ENCODE measurements around the gene C8A. TPM values are rescaled to one million over a fixed set of nuclear protein-coding genes. Genes with fewer than 3 reads are reported as not detected.

C8A gene
- total RNA-seq, 1 donor from 2014 or later = not detected

GRCh38 chr1:56827711-56828110 is 26.9 kb upstream of the C8A start:
- Mint-ChIP-seq H3K36me3 (ENCODE audit: low read depth) (no peaks in the 10 kb centered on the region), H3K4me3 (no peak overlapping the region), H3K27me3 (no peaks in the 10 kb centered on the region), H3K4me1 (no peaks in the 10 kb centered on the region), H3K27ac (no peak overlapping the region), H3K9me3 (no peaks in the 10 kb centered on the region)
- intact Hi-C loops (cut with micrococcal nuclease) = no loop called here
- DNase-seq = no peak

GRCh38 chr1:56830052-56830451 is 24.5 kb upstream of the C8A start:
- no peaks in the 10 kb centered on the region for H3K4me1 Mint-ChIP-seq
- H3K36me3 Mint-ChIP-seq (ENCODE audit: low read depth) = no peaks in the 10 kb centered on the region

GRCh38 chr1:56831871-56832693 is 22.5 kb upstream of the C8A start:
- no peaks in the 10 kb centered on the region for H3K9me3 Mint-ChIP-seq
- no peak overlapping the region for H3K4me3 Mint-ChIP-seq
- no peaks in the 10 kb centered on the region for H3K4me1 Mint-ChIP-seq
- no peak overlapping the region for H3K27ac Mint-ChIP-seq
- intact Hi-C loops (cut with micrococcal nuclease) = loop anchor here (10.0 kb wide), 1 partner anchor 1213 kb away; no protein-coding TSS in a partner anchor
- H3K36me3 Mint-ChIP-seq (ENCODE audit: low read depth) = no peaks in the 10 kb centered on the region
- peak; percentile 89 for DNase-seq
- H3K27me3 Mint-ChIP-seq = no peaks in the 10 kb centered on the region

More at GRCh38 chr1:56830052-56830451, 24.5 kb upstream of the C8A start:
- Mint-ChIP-seq H3K4me3 (no peak overlapping the region), H3K27ac (no peak overlapping the region), H3K9me3 (no peaks in the 10 kb centered on the region), H3K27me3 (no peaks in the 10 kb centered on the region)
- intact Hi-C loops (cut with micrococcal nuclease) = loop anchor here (10.0 kb wide), 1 partner anchor 1215 kb away; no protein-coding TSS in a partner anchor
- no peak for DNase-seq

- Mint-ChIP-seq H3K27me3 (no peaks in the 10 kb centered on the region), H3K4me3 (no peak overlapping the region), H3K36me3 (ENCODE audit: low read depth) (no peaks in the 10 kb centered on the region), H3K4me1 (no peaks in the 10 kb centered on the region), H3K9me3 (no peaks in the 10 kb centered on the region), H3K27ac (no peak overlapping the region)
- no peak for DNase-seq
- intact Hi-C loops (cut with micrococcal nuclease) = loop anchor here (10.0 kb wide), 1 partner anchor 1212 kb away; no protein-coding TSS in a partner anchor
Measured at GRCh38 chr1:56833088-56833487, 21.5 kb upstream of the C8A start.

GRCh38 chr1:56834137-56834900 is 20.3 kb upstream of the C8A start:
- H3K4me1 Mint-ChIP-seq = no peaks in the 10 kb centered on the region
- no peak overlapping the region for H3K4me3 Mint-ChIP-seq
- no peak for DNase-seq
- no peak overlapping the region for H3K27ac Mint-ChIP-seq
- no peaks in the 10 kb centered on the region for H3K9me3 Mint-ChIP-seq
- no peaks in the 10 kb centered on the region for H3K27me3 Mint-ChIP-seq
- intact Hi-C loops (cut with micrococcal nuclease) = loop anchor here (10.0 kb wide), 1 partner anchor 1210 kb away; no protein-coding TSS in a partner anchor
- H3K36me3 Mint-ChIP-seq (ENCODE audit: low read depth) = no peaks in the 10 kb centered on the region

GRCh38 chr1:56835657-56836056 is 18.9 kb upstream of the C8A start:
- Mint-ChIP-seq H3K9me3 (no peaks in the 10 kb centered on the region), H3K27me3 (no peaks in the 10 kb centered on the region), H3K36me3 (ENCODE audit: low read depth) (no peaks in the 10 kb centered on the region), H3K4me1 (no peaks in the 10 kb centered on the region), H3K4me3 (no peak overlapping the region), H3K27ac (no peak overlapping the region)
- intact Hi-C loops (cut with micrococcal nuclease) = loop anchor here (10.0 kb wide), 1 partner anchor 1209 kb away; no protein-coding TSS in a partner anchor
- no peak for DNase-seq

- intact Hi-C loops (cut with micrococcal nuclease) = loop anchor here (10.0 kb wide), 1 partner anchor 1208 kb away; no protein-coding TSS in a partner anchor
- Mint-ChIP-seq H3K9me3 (no peaks in the 10 kb centered on the region), H3K27ac (no peak overlapping the region), H3K27me3 (no peaks in the 10 kb centered on the region), H3K4me1 (no peaks in the 10 kb centered on the region), H3K36me3 (ENCODE audit: low read depth) (no peaks in the 10 kb centered on the region), H3K4me3 (no peak overlapping the region)
- DNase-seq = no peak
Measured at GRCh38 chr1:56836359-56836758, 18.2 kb upstream of the C8A start.

- Mint-ChIP-seq H3K36me3 (ENCODE audit: low read depth) (no peaks in the 10 kb centered on the region), H3K27me3 (no peaks in the 10 kb centered on the region), H3K9me3 (no peaks in the 10 kb centered on the region), H3K27ac (no peak overlapping the region), H3K4me1 (no peaks in the 10 kb centered on the region), H3K4me3 (no peak overlapping the region)
- intact Hi-C loops (cut with micrococcal nuclease) = loop anchor here (10.0 kb wide), 1 partner anchor 1207 kb away; no protein-coding TSS in a partner anchor
- no peak for DNase-seq
Measured at GRCh38 chr1:56837244-56837939, 17.2 kb upstream of the C8A start.

GRCh38 chr1:56838759-56839158 is 15.8 kb upstream of the C8A start:
- intact Hi-C loops (cut with micrococcal nuclease) = loop anchor here (10.0 kb wide), 1 partner anchor 1206 kb away; no protein-coding TSS in a partner anchor
- no peak overlapping the region for H3K27ac Mint-ChIP-seq
- H3K9me3 Mint-ChIP-seq = no peaks in the 10 kb centered on the region
- DNase-seq = no peak
- no peaks in the 10 kb centered on the region for H3K4me1 Mint-ChIP-seq
- no peaks in the 10 kb centered on the region for H3K36me3 Mint-ChIP-seq (ENCODE audit: low read depth)
- H3K27me3 Mint-ChIP-seq = no peaks in the 10 kb centered on the region
- no peak overlapping the region for H3K4me3 Mint-ChIP-seq

GRCh38 chr1:56843544-56843943 is 11.1 kb upstream of the C8A start:
- Mint-ChIP-seq H3K27me3 (no peaks in the 10 kb centered on the region), H3K9me3 (no peaks in the 10 kb centered on the region), H3K36me3 (ENCODE audit: low read depth) (no peaks in the 10 kb centered on the region), H3K4me3 (no peak overlapping the region), H3K4me1 (no peaks in the 10 kb centered on the region), H3K27ac (no peak overlapping the region)
- no peak for DNase-seq
- intact Hi-C loops (cut with micrococcal nuclease) = no loop called here

GRCh38 chr1:56844545-56845136 is 10.0 kb upstream of the C8A start:
- intact Hi-C loops (cut with micrococcal nuclease) = no loop called here
- no peaks in the 10 kb centered on the region for H3K9me3 Mint-ChIP-seq
- H3K4me3 Mint-ChIP-seq = no peak overlapping the region
- no peak overlapping the region for H3K27ac Mint-ChIP-seq
- H3K4me1 Mint-ChIP-seq = no peaks in the 10 kb centered on the region
- no peaks in the 10 kb centered on the region for H3K27me3 Mint-ChIP-seq
- DNase-seq = no peak
- H3K36me3 Mint-ChIP-seq (ENCODE audit: low read depth) = no peaks in the 10 kb centered on the region

GRCh38 chr1:56845343-56845742 is 9.3 kb upstream of the C8A start:
- Mint-ChIP-seq H3K9me3 (no peaks in the 10 kb centered on the region), H3K36me3 (ENCODE audit: low read depth) (no peaks in the 10 kb centered on the region), H3K4me1 (no peaks in the 10 kb centered on the region), H3K27me3 (no peaks in the 10 kb centered on the region), H3K4me3 (no peak overlapping the region), H3K27ac (no peak overlapping the region)
- intact Hi-C loops (cut with micrococcal nuclease) = no loop called here
- no peak for DNase-seq

- Mint-ChIP-seq H3K9me3 (no peaks in the 10 kb centered on the region), H3K36me3 (ENCODE audit: low read depth) (no peaks in the 10 kb centered on the region), H3K4me1 (no peaks in the 10 kb centered on the region), H3K27ac (no peak overlapping the region), H3K27me3 (no peaks in the 10 kb centered on the region), H3K4me3 (no peak overlapping the region)
- intact Hi-C loops (cut with micrococcal nuclease) = no loop called here
- DNase-seq = no peak
Measured at GRCh38 chr1:56849750-56850149, 4.8 kb upstream of the C8A start.

Data from activated CD4-positive, alpha-beta T cell treated with anti-CD3 and anti-CD28 coated beads, Interleukin-2, amount 10 ng/mL, durations not matched to agents 24 days and 14 days (primary cell).